OCI-LY7 (cell line): Measurements from ENCODE around the gene ZNF844. TPM values are rescaled to one million over a fixed set of nuclear protein-coding genes. Genes with fewer than 3 reads are reported as not detected.

Source experiments
- BruUV-seq: library from RNA; stranded (reverse); fragments of 400-500 nt; replicated peaks from 2 replicates; lab custom pipeline; 2021; lab: Mats Ljungman, UMichigan
- CTCF ChIA-PET: fragments of 300-600 bp; sonication (Branson Sonifier 250); formaldehyde crosslinking; loops from one replicate; lab custom pipeline; 2022; ENCODE audit warnings: antibody characterized with exemption; ENCODE audit not compliant: unreplicated experiment; lab: Charles Lee
- POLR2A ChIA-PET: fragments of 300-600 bp; sonication (Branson Sonifier 250); formaldehyde crosslinking; loops from one replicate; lab custom pipeline; 2022; ENCODE audit warnings: antibody characterized with exemption; lab: Charles Lee
- DNase-seq: peaks from one replicate; pipeline ENCODE4 v3.0.0-alpha.2; 2015; ENCODE audit warnings: low spot score
- H2AFZ ChIP-seq: fragments of 200-600 bp; sonication (generic), shearing (Covaris generic); 2 replicates; pipeline ENCODE4 v1.6.1; 2014; ENCODE audit warnings: mild to moderate bottlenecking, antibody characterized with exemption, low read length, moderate library complexity
- H3K27ac ChIP-seq: fragments of 200-600 bp; sonication (generic); 2 replicates; pipeline ENCODE4 v1.5.1; 2014; ENCODE audit warnings: mixed run types, low read depth, mild to moderate bottlenecking, moderate library complexity, low read length, inconsistent platforms; ENCODE audit not compliant: poor library complexity, severe bottlenecking
- H3K36me3 ChIP-seq: fragments of 200-600 bp; sonication (generic); 2 replicates; pipeline ENCODE4 v1.6.1; 2014; ENCODE audit warnings: mild to moderate bottlenecking, antibody characterized with exemption, low read length, moderate library complexity, mixed read lengths; ENCODE audit not compliant: insufficient read depth
- H3K4me1 ChIP-seq: fragments of 200-600 bp; sonication (generic); 2 replicates; pipeline ENCODE4 v1.5.1; 2014; ENCODE audit warnings: mild to moderate bottlenecking, low read length; ENCODE audit not compliant: insufficient read depth, poor library complexity, severe bottlenecking
- H3K4me2 ChIP-seq: fragments of 200-600 bp; sonication (generic); 2 replicates; pipeline ENCODE4 v1.6.1; 2014; ENCODE audit warnings: mild to moderate bottlenecking, low read length
- H3K4me3 ChIP-seq: fragments of 200-600 bp; sonication (generic); 2 replicates; pipeline ENCODE4 v1.5.1; 2014; ENCODE audit warnings: mild to moderate bottlenecking, low read depth, low read length; ENCODE audit not compliant: poor library complexity, severe bottlenecking
- H3K79me2 ChIP-seq: fragments of 200-600 bp; sonication (generic); 2 replicates; pipeline ENCODE4 v1.6.1; 2016; ENCODE audit warnings: low read depth, mild to moderate bottlenecking, low read length, moderate library complexity, mixed read lengths; ENCODE audit not compliant: insufficient read depth
- H3K9me2 ChIP-seq: fragments of 200-600 bp; sonication (generic); 2 replicates; pipeline ENCODE4 v1.6.1; 2016; ENCODE audit warnings: mild to moderate bottlenecking, low read length, mixed read lengths; ENCODE audit not compliant: insufficient read depth
- H3K9me3 ChIP-seq: fragments of 200-600 bp; sonication (generic); 2 replicates; pipeline ENCODE4 v1.6.1; 2014; ENCODE audit warnings: mild to moderate bottlenecking, mixed run types, low read length, mixed read lengths
- H4K20me1 ChIP-seq: fragments of 200-600 bp; sonication (generic); 2 replicates; pipeline ENCODE4 v1.6.1; 2014; ENCODE audit warnings: mild to moderate bottlenecking, antibody characterized with exemption, low read length, moderate library complexity, mixed read lengths; ENCODE audit not compliant: insufficient read depth
- EZH2phosphoT487 ChIP-seq: fragments of 200-600 bp; sonication (generic); IDR thresholded peaks from 2 replicates; pipeline ENCODE4 v1.6.1; 2018; ENCODE audit warnings: low read depth, borderline replicate concordance, mild to moderate bottlenecking, mixed run types, antibody characterized with exemption, low read length, moderate library complexity, mixed read lengths
- intact Hi-C: fragments of 100-400 bp; cut with micrococcal nuclease; formaldehyde crosslinking; loops from one replicate; pipeline ENCODE4 v1.10.0; 2022; ENCODE audit not compliant: unreplicated experiment
- total RNA-seq, 2 experiments: library from RNA; depleted of rRNA in 1 of 2; stranded (reverse); fragments of >200 nt in 1 of 2; shearing (Covaris generic) in 1 of 2; gene quantifications; 2 replicates each; pipeline ENCODE4 v1.2.3, GENCODE V29; 2014 to 2022
- TF ChIP-seq, protein P1 (sequence below): fragments of 200-600 bp; sonication (generic); conservative IDR thresholded peaks from 2 replicates; pipeline ENCODE4 v1.5.1; 2014; ENCODE audit warnings: mild to moderate bottlenecking, antibody characterized with exemption, low read length, moderate library complexity, mixed read lengths

ZNF844 gene
- total RNA-seq, 2 experiments from 2014 or later: 6.7 to 9.3 TPM

DNA sequence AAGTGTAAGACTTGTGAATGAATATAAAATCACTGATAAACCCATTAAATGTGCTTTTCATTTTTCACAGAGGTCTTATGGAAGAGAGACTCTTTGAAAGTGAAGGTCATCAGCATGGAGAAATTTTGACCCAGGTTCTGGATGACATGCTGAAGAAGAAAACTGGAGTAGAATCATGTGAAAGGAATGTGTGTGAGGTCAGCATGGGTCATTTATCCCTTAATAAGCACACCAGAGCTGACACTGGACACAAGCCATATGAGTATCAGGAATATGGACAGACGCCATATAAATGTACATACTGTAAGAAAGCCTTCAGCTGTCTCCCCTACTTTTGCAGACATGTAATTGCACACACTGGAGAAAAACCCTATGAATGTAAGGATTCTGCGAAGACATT, 46.6 kb downstream of the ZNF844 start:
- H3K4me3 ChIP-seq: no peak overlapping the region
- BruUV-seq: no TSS peak
- intact Hi-C loops: no loop called here
- no peak for TF ChIP-seq EZH2phosphoT487
- TF ChIP-seq, protein P1, sequence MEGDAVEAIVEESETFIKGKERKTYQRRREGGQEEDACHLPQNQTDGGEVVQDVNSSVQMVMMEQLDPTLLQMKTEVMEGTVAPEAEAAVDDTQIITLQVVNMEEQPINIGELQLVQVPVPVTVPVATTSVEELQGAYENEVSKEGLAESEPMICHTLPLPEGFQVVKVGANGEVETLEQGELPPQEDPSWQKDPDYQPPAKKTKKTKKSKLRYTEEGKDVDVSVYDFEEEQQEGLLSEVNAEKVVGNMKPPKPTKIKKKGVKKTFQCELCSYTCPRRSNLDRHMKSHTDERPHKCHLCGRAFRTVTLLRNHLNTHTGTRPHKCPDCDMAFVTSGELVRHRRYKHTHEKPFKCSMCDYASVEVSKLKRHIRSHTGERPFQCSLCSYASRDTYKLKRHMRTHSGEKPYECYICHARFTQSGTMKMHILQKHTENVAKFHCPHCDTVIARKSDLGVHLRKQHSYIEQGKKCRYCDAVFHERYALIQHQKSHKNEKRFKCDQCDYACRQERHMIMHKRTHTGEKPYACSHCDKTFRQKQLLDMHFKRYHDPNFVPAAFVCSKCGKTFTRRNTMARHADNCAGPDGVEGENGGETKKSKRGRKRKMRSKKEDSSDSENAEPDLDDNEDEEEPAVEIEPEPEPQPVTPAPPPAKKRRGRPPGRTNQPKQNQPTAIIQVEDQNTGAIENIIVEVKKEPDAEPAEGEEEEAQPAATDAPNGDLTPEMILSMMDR: no peak
- H4K20me1 ChIP-seq: no peaks in the 10 kb centered on the region
- ChIA-PET CTCF (no interaction called here), POLR2A (no interaction called here)
- no peaks in the 10 kb centered on the region for H3K4me1 ChIP-seq
- H3K4me2 ChIP-seq: no peak overlapping the region
- no peak overlapping the region for H2AFZ ChIP-seq
- H3K27ac ChIP-seq: no peak overlapping the region
- H3K36me3 ChIP-seq: no peaks in the 10 kb centered on the region
- H3K79me2 ChIP-seq: no peaks in the 10 kb centered on the region
- no peaks in the 10 kb centered on the region for H3K9me2 ChIP-seq
- DNase-seq: no peak
- H3K9me3 ChIP-seq: no peaks in the 10 kb centered on the region

DNA sequence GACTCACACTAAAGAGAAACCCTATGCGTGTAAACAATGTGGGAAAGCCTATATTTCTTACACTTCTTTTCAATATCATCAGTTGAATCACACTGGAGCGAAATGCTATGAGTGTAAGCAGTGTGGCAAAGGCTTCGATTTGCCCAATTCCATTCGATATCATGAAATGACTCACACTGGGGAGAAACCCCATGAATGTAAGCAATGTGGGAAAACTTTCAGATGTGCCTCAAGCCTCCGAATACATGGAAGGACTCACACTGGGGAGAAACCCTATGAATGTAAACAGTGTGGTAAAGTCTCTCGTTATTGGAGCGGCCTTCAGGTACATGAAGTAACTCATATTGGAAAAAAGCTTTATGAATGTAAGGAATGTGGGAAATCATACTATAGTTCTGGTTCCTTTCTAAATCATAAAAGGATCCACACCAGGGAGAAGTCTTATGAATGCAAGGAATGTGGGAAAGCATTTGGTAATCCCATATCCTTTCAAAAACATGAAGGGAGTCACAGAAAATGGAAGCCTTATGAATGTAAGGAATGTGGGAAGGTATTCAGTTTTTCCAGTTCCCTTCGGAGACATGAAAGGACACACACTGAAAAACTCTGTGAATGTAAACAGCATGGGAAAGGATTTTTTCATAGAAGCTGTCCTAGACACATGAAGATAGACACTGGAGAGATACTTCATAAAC, 47.6 kb downstream of the ZNF844 start:
- no peak overlapping the region for H3K4me2 ChIP-seq
- H4K20me1 ChIP-seq: no peaks in the 10 kb centered on the region
- BruUV-seq: no TSS peak
- no peak for TF ChIP-seq EZH2phosphoT487
- TF ChIP-seq, protein P1: no peak
- H3K79me2 ChIP-seq: no peaks in the 10 kb centered on the region
- POLR2A ChIA-PET: no interaction called here
- H3K9me3 ChIP-seq: no peaks in the 10 kb centered on the region
- intact Hi-C loops: no loop called here
- DNase-seq: no peak
- H3K4me1 ChIP-seq: no peaks in the 10 kb centered on the region
- H3K27ac ChIP-seq: no peak overlapping the region
- H2AFZ ChIP-seq: no peak overlapping the region
- no peaks in the 10 kb centered on the region for H3K36me3 ChIP-seq
- CTCF ChIA-PET: no interaction called here
- H3K4me3 ChIP-seq: no peak overlapping the region
- H3K9me2 ChIP-seq: no peaks in the 10 kb centered on the region

DNA sequence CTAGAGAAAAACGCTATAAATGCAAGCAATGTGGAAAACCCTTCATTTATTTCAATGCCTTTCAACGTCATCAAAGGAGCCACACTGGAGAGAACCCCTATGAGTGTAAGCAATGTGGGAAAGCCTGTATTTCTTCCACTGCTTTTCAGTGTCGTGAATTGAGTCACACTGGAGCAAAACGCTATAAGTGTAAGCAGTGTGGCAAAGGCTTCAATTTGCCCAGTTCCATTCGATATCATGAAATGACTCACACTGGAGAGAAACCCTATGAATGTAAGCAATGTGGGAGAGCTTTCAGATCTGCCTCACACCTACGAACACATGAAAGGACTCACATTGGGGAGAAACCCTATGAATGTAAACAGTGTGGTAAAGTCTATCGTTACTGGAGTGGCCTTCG, 48.2 kb downstream of the ZNF844 start:
- no peak for TF ChIP-seq EZH2phosphoT487
- TF ChIP-seq, protein P1: no peak
- no peak overlapping the region for H3K27ac ChIP-seq
- H3K4me3 ChIP-seq: no peak overlapping the region
- no TSS peak for BruUV-seq
- intact Hi-C loops: no loop called here
- H3K79me2 ChIP-seq: no peaks in the 10 kb centered on the region
- H3K9me2 ChIP-seq: no peaks in the 10 kb centered on the region
- no peaks in the 10 kb centered on the region for H3K9me3 ChIP-seq
- H3K4me1 ChIP-seq: no peaks in the 10 kb centered on the region
- CTCF ChIA-PET: no interaction called here
- POLR2A ChIA-PET: no interaction called here
- no peaks in the 10 kb centered on the region for H4K20me1 ChIP-seq
- H3K36me3 ChIP-seq: no peaks in the 10 kb centered on the region
- no peak overlapping the region for H2AFZ ChIP-seq
- H3K4me2 ChIP-seq: no peak overlapping the region
- no peak for DNase-seq
